Panc1 (cell line): Measurements from ENCODE around the gene ZNF224. TPM values are rescaled to one million over a fixed set of nuclear protein-coding genes. Genes with fewer than 3 reads are reported as not detected.

Experiments used
- ATAC-seq: fragments of 200-7000 bp; cut with Tn5 transposase; 2 replicates; pipeline ENCODE4 v1.9.1; 2020; ENCODE audit warnings: mild to moderate bottlenecking, moderate library complexity
- BruUV-seq: library from RNA; stranded (reverse); fragments of 400-500 nt; replicated peaks from 2 replicates; lab custom pipeline; 2021; lab: Mats Ljungman, UMichigan
- CTCF ChIA-PET: fragments of 300-600 bp; sonication (Branson Sonifier 250); formaldehyde crosslinking; loops from one replicate; lab custom pipeline; 2022; ENCODE audit warnings: antibody characterized with exemption; lab: Charles Lee
- POLR2A ChIA-PET: fragments of 300-600 bp; sonication (Branson Sonifier 250); formaldehyde crosslinking; loops from one replicate; lab custom pipeline; 2022; ENCODE audit warnings: antibody characterized with exemption; lab: Charles Lee
- DNase-seq: peaks from one replicate; pipeline ENCODE4 v3.0.0-alpha.2; 2010; ENCODE audit warnings: low read depth, low spot score
- H3K27ac ChIP-seq: 2 replicates; pipeline ENCODE4 v1.5.1; 2011; ENCODE audit warnings: mild to moderate bottlenecking, low read length, inconsistent platforms
- H3K27me3 ChIP-seq: fragments of 200-500 bp; sonication (Bioruptor generic); 2 replicates; pipeline ENCODE4 v1.6.0; 2014; ENCODE audit warnings: low read length, inconsistent platforms; ENCODE audit not compliant: control insufficient read depth, insufficient read depth
- H3K36me3 ChIP-seq: fragments of 200-500 bp; sonication (Bioruptor generic); 2 replicates; pipeline ENCODE4 v1.5.1; 2014; ENCODE audit warnings: inconsistent platforms, mild to moderate bottlenecking, low read length, moderate library complexity; ENCODE audit not compliant: control insufficient read depth, insufficient read depth
- H3K4me1 ChIP-seq: 2 replicates; pipeline ENCODE4 v1.5.1; 2011; ENCODE audit warnings: inconsistent platforms, mild to moderate bottlenecking, low read length, moderate library complexity; ENCODE audit not compliant: control insufficient read depth, insufficient read depth
- H3K4me3 ChIP-seq, 2 experiments: 2 replicates each; pipeline ENCODE4 v1.5.1; 2011 to 2012; ENCODE audit warnings: low read depth in 2 of 2, low read length in 2 of 2, mild to moderate bottlenecking in 2 of 2, inconsistent platforms in 1 of 2, moderate library complexity in 1 of 2
- H3K9me3 ChIP-seq: fragments of 200-500 bp; sonication (Bioruptor generic); 2 replicates; pipeline ENCODE4 v1.5.1; 2014; ENCODE audit warnings: low read depth, mild to moderate bottlenecking, inconsistent platforms, low read length, moderate library complexity; ENCODE audit not compliant: control insufficient read depth, insufficient read depth
- CTCF ChIP-seq: fragments of 450-650 bp; IDR thresholded peaks from 2 replicates; pipeline ENCODE4 v1.5.1; 2017; ENCODE audit warnings: mild to moderate bottlenecking
- POLR2AphosphoS5 ChIP-seq: IDR thresholded peaks from 2 replicates; pipeline ENCODE4 v1.6.1; 2012; ENCODE audit warnings: mild to moderate bottlenecking, low read depth, low read length, moderate library complexity
- SIN3A ChIP-seq: IDR thresholded peaks from 2 replicates; pipeline ENCODE4 v1.6.1; 2012; ENCODE audit warnings: low read depth, mild to moderate bottlenecking, low read length, moderate library complexity, borderline replicate concordance; ENCODE audit not compliant: insufficient read depth
- TCF7L2 ChIP-seq: IDR thresholded peaks from 2 replicates; pipeline ENCODE4 v1.6.1; 2011; ENCODE audit warnings: mild to moderate bottlenecking, low read depth, low read length, inconsistent platforms
- in situ Hi-C: cut with HindIII; loops from 2 replicates; pipeline ENCODE4 v1.10.0; 2016; ENCODE audit warnings: low sequenced_read_pairs, low pct_unique_long_range_greater_than_20kb
- intact Hi-C: fragments of 100-400 bp; cut with micrococcal nuclease; formaldehyde crosslinking; loops from one replicate; pipeline ENCODE4 v1.10.0; 2022; ENCODE audit not compliant: unreplicated experiment
- total RNA-seq: library from RNA; stranded (reverse); gene quantifications from one replicate; pipeline ENCODE4 v1.2.1, GENCODE V29; 2021; ENCODE audit not compliant: unreplicated experiment
- TF ChIP-seq, protein P1 (sequence below), 2 experiments: IDR thresholded peaks; 2 replicates each; pipeline ENCODE4 v1.6.1; 2011 to 2012; ENCODE audit warnings: low read depth in 2 of 2, control low read depth in 1 of 2, low read length in 1 of 2, mild to moderate bottlenecking in 1 of 2, moderate library complexity in 1 of 2; ENCODE audit not compliant: insufficient read depth in 1 of 2

The ZNF224 gene
- total RNA-seq, 1 experiment from 2014 or later: 13.4 TPM

GRCh38 chr19:44141191-44142058 lies 47.3 kb downstream of the ZNF224 start, which contains the start of gene ZNF234:
ZNF234 (plus strand) TSS chr19:44141554; CDS start chr19:44144633, 3,079 bp downstream.
- DNase-seq (peak; percentile 42), ATAC-seq (peak; percentile 97)
- Histone ChIP-seq H3K36me3 (no peaks in the 10 kb centered on the region), H3K4me1 (peaks cover 3% of the 10 kb centered on the region; the same call in 1 of the 2 replicates), H3K27me3 (no peaks in the 10 kb centered on the region), H3K4me3 (peak within 1 kb of the TSS; percentile 82 to 88), H3K27ac (peak within 1 kb of the TSS; percentile 95), H3K9me3 (no peaks in the 10 kb centered on the region)
- in situ Hi-C loops (no loop called here), intact Hi-C loops (no loop called here)
- CTCF ChIA-PET: no interaction called here
- POLR2A ChIA-PET: no interaction called here
- peak; percentile 34; the same call in 1 of the 2 replicates for TF ChIP-seq POLR2AphosphoS5
- peak; percentile 86 for TF ChIP-seq SIN3A
- peak; percentile 44; the same call in 1 of the 2 replicates for TF ChIP-seq TCF7L2
- no peak for TF ChIP-seq CTCF
- BruUV-seq: TSS peak; percentile 63

DNA sequence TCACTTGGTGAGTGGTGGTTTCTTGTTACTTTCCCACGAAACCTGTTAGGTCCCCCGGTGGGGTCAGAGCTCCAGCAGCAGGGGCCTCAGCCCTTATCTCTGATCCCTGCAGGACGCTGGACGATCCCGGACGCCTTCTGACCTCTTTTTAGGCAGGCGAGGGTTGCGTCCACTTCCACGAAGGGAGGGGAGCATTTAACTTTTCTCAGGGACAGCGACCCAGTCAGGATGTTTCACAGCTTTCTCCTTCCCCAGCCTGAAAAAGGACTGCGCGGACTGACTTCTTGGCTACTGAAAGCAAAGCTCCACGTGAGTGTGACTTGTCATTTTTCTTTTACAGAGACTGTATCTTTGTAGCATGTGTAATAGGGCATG lies 47.9 kb downstream of the ZNF224 start:
- Histone ChIP-seq H3K36me3 (no peaks in the 10 kb centered on the region), H3K4me3 (peak overlapping the region; percentile 82 to 88), H3K27me3 (no peaks in the 10 kb centered on the region), H3K9me3 (no peaks in the 10 kb centered on the region), H3K4me1 (peaks cover 3% of the 10 kb centered on the region; the same call in 1 of the 2 replicates), H3K27ac (peak overlapping the region; percentile 95)
- no peak for DNase-seq
- POLR2A ChIA-PET: no interaction called here
- CTCF ChIA-PET: no interaction called here
- peak; percentile 61 for ATAC-seq
- no TSS peak for BruUV-seq
- intact Hi-C loops (no loop called here), in situ Hi-C loops (no loop called here)
- TF ChIP-seq, protein P1, sequence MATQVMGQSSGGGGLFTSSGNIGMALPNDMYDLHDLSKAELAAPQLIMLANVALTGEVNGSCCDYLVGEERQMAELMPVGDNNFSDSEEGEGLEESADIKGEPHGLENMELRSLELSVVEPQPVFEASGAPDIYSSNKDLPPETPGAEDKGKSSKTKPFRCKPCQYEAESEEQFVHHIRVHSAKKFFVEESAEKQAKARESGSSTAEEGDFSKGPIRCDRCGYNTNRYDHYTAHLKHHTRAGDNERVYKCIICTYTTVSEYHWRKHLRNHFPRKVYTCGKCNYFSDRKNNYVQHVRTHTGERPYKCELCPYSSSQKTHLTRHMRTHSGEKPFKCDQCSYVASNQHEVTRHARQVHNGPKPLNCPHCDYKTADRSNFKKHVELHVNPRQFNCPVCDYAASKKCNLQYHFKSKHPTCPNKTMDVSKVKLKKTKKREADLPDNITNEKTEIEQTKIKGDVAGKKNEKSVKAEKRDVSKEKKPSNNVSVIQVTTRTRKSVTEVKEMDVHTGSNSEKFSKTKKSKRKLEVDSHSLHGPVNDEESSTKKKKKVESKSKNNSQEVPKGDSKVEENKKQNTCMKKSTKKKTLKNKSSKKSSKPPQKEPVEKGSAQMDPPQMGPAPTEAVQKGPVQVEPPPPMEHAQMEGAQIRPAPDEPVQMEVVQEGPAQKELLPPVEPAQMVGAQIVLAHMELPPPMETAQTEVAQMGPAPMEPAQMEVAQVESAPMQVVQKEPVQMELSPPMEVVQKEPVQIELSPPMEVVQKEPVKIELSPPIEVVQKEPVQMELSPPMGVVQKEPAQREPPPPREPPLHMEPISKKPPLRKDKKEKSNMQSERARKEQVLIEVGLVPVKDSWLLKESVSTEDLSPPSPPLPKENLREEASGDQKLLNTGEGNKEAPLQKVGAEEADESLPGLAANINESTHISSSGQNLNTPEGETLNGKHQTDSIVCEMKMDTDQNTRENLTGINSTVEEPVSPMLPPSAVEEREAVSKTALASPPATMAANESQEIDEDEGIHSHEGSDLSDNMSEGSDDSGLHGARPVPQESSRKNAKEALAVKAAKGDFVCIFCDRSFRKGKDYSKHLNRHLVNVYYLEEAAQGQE (IDR thresholded peaks at IDR 0.05; ENCODE audit: insufficient read depth in 1 of 2, low read depth in 2 of 2, low read length in 1 of 2): no peak
- no peak for TF ChIP-seq CTCF
- TF ChIP-seq TCF7L2: no peak
